GM21390 (cell line): ENCODE data around the gene CUBN.

Experiments used
- ATAC-seq: cut with Tn5 transposase; IDR thresholded peaks from one replicate; pipeline ENCODE4 v1.9.1; 2021; ENCODE audit not compliant: unreplicated experiment

Gene CUBN

GRCh38 chr10:17109046-17109445 is 20.6 kb downstream of the CUBN start:
- no peak for ATAC-seq

GRCh38 chr10:17106991-17107390 is 22.6 kb downstream of the CUBN start:
- ATAC-seq, result no peak

DNA sequence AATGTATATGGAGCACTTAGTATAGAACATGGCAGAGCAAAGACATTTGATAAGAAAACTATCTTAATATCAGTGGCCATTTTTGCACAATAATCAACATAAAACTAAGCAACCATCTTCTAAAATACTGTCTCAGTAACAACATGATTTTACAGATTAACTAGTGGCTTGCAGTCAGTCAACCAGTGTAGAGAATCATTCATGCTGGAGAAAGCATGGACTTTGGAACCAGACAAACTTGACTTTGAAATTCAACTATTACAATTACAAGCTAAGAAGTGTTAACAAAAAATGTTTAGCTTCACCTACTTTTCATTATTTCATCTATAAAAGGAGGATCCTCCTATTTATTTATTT is 27.7 kb downstream of the CUBN start:
- ATAC-seq, result no peak

DNA sequence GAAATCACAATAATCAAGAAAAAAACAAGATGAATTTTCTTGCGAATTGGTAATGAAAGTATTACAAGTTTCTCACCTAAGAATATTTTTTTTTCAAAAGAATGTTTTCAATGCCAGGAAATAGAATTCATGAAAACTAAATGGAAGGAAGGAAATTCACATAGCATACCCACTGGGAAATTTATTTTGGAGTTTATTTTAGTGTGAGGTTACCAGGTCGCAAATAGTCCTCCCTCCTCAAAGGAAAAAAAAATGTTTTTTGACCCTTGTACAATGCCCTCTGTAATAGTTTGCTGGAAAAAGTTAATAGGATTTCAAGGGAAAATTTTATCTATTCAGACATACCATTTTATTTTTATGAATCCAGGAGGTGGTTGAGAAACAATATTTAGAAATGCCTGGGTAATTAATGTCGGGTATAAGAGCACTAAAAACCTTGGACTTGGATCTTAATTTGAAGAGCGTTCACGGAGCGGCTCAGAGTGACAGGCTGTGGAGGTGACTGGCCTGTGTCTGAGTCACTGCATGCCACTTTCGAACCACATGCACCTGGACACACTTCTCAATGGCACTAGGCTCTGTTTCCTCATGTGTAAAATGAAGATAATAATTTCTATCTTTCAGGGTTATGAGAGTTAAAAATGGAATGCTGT is 28.2 kb downstream of the CUBN start:
- no peak for ATAC-seq

DNA sequence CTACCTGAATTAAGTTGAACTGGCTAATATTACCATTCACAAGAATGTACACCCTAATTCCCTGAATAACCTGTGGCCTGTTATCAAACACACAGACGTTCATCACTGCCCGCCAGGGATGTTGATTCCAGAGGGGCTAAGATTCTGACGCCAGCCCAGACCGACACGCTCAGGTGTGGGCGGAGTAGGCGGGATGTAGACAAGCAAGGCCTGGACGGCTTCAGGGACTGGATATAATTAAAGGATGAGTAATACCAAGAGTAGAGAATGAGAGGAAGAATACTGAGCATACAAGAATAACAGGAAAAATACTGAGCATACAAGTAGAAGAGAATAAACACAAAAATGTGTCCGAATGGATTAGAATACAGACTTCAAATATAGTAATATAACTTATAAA is 29.0 kb downstream of the CUBN start:
- no peak for ATAC-seq

GRCh38 chr10:17098012-17098411 is 31.6 kb downstream of the CUBN start:
- no peak for ATAC-seq

DNA sequence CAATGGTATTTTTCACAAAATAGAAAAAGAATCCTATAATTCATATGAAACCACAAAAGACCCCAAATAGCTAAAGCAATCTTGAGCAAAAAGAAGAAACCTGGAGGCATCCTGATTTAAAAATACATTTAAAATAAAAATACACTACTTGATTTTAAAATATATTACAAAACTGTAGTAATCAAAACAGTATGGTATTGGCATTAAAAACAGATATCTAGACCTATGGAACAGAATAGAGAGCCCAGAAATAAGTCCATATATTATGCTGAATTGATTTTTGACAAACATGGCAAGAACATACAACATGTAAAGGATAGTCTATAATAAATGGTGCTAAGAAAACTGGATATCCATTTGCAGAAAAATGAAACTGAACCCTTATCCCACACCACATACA is 34.8 kb downstream of the CUBN start:
- ATAC-seq, result no peak

DNA sequence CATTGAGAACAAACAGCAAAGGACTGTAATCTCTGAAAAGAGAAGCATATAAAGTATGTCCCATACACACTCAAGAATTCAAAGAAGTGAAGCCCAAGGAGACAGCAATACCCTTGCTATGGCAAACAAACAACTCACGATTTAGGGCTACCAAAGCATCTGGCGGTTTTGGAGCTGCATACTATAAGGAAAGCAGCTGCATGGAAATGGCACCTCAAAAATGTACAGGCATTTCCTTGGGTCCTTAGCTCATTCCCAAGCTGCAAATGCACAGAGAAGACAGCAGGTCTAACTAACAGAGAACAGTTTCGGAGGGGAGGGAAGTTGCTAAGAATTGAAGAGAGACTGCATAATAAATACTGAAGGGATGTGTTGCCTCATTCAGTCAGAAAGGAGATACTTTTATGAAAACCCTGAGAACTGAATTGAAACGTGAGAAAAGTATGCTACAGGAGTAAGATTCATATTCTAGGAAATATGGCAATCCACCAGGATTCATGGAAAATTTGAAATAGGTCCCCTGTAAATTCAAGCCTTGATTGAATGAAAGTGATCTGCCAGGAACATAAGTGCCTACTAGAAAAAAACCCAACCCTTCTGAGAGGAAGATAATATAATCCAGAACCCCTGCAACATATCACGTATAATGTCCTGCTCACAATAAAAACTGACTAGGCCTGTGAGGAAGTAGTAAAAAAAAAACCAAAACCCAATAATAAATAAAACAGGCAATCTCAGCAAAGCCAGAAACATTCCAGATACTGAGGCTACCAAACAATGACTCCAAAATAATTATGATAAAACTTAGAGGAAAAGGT is 36.4 kb downstream of the CUBN start:
- no peak for ATAC-seq

DNA sequence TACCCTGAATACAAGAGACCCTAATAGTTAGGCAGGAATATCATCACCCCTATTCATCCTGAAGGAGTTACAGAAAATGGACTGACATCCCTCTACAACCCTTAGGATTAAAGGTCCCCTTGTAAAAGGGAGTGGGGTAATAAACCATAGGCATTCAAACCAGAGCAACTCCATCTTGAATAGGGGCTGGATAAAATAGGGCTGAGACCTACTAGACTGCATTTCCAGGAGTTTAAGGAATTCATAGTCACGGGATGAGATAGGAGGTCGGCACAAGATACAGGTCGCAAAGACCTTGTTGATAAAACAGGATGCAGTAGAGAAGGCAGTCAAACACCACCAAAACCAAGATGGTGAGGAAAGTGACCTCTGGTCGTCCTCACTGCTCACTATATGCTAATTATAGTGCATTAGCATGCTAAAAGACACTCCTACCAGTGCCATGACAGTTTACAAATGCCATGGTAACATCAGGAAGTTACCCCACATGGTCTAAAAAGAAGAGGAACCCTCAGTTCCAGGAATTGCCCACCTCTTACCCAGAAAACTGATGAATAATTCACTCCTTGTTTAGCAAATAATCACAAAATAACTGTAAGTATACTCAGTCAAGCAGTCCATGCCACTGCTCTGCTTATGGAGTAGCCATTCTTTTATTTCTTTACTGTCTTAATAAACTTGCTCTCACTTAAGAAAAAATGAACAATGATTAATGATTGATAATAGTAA is 37.2 kb downstream of the CUBN start:
- no peak for ATAC-seq

DNA sequence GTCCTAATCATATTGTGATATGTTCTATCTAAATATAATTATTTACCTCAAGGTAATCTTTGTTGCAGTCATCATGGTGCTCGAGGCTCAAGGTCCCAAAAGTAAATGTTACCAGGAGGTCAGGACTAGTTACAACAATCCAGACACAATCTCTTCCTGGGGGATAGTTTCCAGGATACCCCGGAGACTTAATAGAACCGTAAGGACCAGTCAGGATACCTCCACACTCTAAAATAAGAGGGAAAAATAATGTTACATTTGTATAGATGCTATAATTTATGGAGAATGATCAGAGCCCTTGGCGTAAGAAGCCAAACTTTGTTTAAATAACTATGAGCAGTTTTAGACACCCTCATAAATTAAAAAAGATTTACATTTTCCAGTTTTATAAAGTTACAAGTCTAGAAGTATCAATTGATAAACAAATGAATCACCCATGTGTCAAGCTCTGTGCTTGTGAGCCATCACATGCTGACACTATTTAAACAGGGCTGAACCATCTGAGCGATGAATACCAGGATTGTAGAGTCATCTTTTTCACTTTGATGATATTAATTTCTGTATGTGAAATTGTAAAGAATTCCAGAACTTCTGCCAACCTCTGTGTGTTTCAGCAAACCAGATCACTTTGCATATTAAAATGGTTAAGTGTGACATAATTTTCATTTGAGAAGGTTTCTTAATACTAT is 41.3 kb downstream of the CUBN start:
- ATAC-seq, result no peak

- no peak for ATAC-seq
Observed at GRCh38 chr10:17086865-17087367, 42.7 kb downstream of the CUBN start.

DNA sequence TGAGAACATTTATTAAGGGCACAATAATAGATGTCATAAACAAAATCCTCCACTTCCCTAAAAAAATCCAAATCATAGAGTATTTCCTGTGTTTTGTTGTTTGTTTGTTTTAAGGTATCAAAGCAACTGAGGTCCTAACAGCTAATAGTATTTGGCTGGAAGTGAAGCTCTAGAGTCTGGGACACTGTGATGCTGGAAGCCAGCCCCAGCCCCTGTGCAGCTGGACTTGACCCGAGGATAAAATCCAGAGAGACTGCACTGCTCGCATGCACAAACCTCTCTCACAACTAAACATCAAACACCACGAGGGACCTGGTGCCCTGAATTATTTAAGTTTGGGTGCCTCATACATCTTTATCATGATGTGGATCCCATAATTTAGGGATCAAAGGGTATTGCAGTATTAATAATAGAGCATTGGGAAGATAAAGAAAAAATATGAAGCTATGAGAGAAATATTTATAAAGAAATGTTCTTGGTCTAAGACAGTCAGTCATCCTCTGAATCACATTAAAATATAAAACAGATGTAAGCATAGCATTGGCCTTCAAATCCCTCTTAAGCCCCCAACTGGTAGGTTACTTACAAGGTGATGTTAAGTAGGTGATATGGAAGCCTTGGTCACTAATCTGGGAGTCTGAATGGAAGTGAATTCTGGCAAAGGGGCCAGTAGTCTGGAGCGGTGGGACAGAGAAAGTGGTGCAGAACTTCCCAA is 44.4 kb downstream of the CUBN start:
- no peak for ATAC-seq

DNA sequence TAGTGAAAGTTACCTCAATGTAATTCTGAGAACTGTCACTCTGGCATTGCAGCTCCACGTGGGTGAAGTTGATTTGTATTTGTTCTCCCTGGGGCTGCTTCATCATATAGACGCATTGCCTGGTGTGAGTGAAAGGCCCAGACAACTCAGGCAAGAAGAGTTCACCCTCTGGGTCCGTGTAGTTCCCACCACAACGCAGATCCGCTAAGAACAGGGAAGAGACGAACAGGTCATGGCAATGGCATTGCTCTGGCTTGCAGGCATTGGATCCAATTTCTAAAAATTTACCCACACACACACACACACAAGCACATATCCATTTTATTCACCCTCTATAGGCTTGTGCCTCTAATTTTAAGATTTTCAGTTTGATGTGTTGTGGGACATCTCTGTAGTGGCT is 45.4 kb downstream of the CUBN start:
- no peak for ATAC-seq

- ATAC-seq, result no peak
Observed at GRCh38 chr10:17081431-17081830, 48.2 kb downstream of the CUBN start.

DNA sequence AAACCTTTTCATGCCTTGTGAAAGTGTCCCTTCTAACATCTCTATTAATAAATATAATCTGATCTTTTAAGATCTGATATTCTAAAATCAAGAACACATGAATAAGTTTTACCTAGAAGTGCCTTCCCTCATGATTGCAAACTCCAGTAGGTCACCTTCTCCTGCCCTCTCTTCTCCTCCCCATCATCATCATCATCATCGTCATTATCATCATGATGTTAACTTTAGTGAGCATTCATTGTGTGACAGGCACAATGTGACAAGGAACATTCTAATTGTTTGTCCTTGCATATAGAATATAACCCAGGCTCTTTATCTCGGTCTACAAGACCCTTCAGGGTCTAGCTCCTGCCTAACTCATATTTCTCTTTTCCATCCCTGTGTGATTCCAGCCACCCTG is 51.7 kb downstream of the CUBN start:
- ATAC-seq, result no peak

GRCh38 chr10:17077346-17077781 is 52.2 kb downstream of the CUBN start:
- no peak for ATAC-seq

- ATAC-seq, result no peak
Observed at GRCh38 chr10:17076626-17077345, 52.8 kb downstream of the CUBN start.

DNA sequence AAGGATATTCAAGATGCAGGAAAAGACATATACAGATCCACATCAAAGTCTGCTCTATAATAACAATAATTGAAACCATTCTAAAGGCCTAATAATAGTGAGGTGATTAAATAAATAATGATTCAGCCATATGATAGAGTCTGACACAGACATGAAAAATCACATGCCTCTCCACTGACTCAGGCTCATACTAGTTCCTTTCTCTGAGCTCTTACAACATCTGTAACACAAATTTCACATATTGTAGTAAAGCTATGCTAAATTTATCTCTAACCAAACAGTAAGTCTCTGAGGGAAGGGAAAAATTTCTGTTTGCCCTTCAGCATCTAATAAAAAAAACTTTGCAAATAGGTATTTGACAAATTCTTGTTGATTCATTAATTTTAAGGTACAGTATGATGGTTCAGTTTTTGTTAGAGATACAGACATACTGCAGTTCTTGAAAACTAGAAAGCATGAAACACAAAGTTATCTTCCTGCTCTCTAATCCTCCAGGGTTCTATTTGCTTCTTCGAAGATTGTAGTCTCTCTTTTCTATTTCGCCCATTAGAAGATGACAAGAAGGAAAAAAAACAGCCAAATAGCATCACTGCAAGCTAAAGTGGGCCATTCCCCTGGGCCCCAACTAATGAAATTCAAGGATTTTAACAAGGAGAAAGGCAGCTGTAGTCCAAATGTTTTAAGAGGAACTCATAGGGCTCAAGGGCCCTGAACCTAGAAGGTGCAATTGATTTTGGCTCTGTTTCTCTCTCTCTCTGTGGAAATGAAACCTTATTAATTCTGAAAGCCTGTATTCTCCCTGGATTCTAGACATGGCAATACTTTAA is 53.9 kb downstream of the CUBN start:
- ATAC-seq, result no peak

DNA sequence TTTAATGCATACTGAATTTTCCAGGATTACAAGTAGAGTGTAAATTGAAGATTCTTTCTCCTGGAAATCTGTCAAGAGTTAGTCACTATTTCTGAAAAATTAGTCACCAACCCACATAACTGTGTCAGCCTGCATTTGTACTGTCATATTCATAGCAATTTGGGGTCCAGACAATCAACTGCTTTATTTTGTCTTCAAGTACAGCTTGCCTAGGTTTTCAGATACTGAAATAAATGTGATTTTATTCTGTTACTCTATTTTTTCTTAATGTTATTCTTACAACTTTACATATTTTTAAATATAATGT is 55.1 kb downstream of the CUBN start:
- no peak for ATAC-seq
